Caco-2 (cell line): ENCODE results near the gene CDC6. TPM values are rescaled to one million over a fixed set of nuclear protein-coding genes. Genes with fewer than 3 reads are reported as not detected.

ENCODE experiments used
- BruUV-seq: library from RNA; stranded (reverse); fragments of 400-500 nt; replicated peaks from 2 replicates; lab custom pipeline; 2021; lab: Mats Ljungman, UMichigan
- CTCF ChIA-PET: fragments of 300-600 bp; sonication (Branson Sonifier 250); formaldehyde crosslinking; loops from one replicate; lab custom pipeline; 2022; ENCODE audit warnings: antibody characterized with exemption; lab: Charles Lee
- POLR2A ChIA-PET: fragments of 300-600 bp; sonication (Branson Sonifier 250); formaldehyde crosslinking; loops from one replicate; lab custom pipeline; 2022; ENCODE audit warnings: antibody characterized with exemption; lab: Charles Lee
- DNase-seq, 2 experiments: peaks; one replicate each; pipeline versions ENCODE4 v3.0.0 to v3.0.0-alpha.2; 2020 to 2022
- H3K27me3 ChIP-seq: replicated peaks from 2 replicates; pipeline ENCODE4 v1.6.0; 2011; ENCODE audit warnings: low read length; ENCODE audit not compliant: control insufficient read depth, insufficient read depth
- H3K36me3 ChIP-seq: 2 replicates; pipeline ENCODE4 v1.5.1; 2011; ENCODE audit warnings: low read length; ENCODE audit not compliant: control insufficient read depth, insufficient read depth
- H3K4me1 ChIP-seq: fragments of 250-450 bp; sonication (Bioruptor Pico); 2 replicates; pipeline ENCODE4 v1.5.1; 2020; ENCODE audit warnings: mild to moderate bottlenecking
- H3K4me3 ChIP-seq: 2 replicates; pipeline ENCODE4 v1.5.1; 2011; ENCODE audit warnings: low read depth, mild to moderate bottlenecking, control low read depth, low read length
- H3K9me3 ChIP-seq: fragments of 250-450 bp; sonication (Bioruptor Pico); 2 replicates; pipeline ENCODE4 v1.5.1; 2020; ENCODE audit warnings: mild to moderate bottlenecking, moderate library complexity
- H3K27ac Mint-ChIP-seq: one replicate; pipeline ENCODE4 v1.8.0; 2022; ENCODE audit warnings: mixed read lengths; ENCODE audit not compliant: unreplicated experiment
- H3K27me3 Mint-ChIP-seq: one replicate; pipeline ENCODE4 v1.8.0; 2022; ENCODE audit warnings: mixed read lengths; ENCODE audit not compliant: insufficient read depth, unreplicated experiment
- H3K36me3 Mint-ChIP-seq: one replicate; pipeline ENCODE4 v1.8.0; 2022; ENCODE audit warnings: mild to moderate bottlenecking, mixed read lengths; ENCODE audit not compliant: insufficient read depth, unreplicated experiment
- H3K4me1 Mint-ChIP-seq: one replicate; pipeline ENCODE4 v1.8.0; 2022; ENCODE audit warnings: low read depth, mixed read lengths; ENCODE audit not compliant: unreplicated experiment
- H3K4me3 Mint-ChIP-seq: one replicate; pipeline ENCODE4 v1.8.0; 2022; ENCODE audit warnings: mild to moderate bottlenecking, moderate library complexity, mixed read lengths; ENCODE audit not compliant: unreplicated experiment
- H3K9me3 Mint-ChIP-seq: one replicate; pipeline ENCODE4 v1.8.0; 2022; ENCODE audit warnings: mixed read lengths; ENCODE audit not compliant: unreplicated experiment
- intact Hi-C: fragments of 100-400 bp; cut with micrococcal nuclease; formaldehyde crosslinking; loops from one replicate; pipeline ENCODE4 v1.10.0; 2022; ENCODE audit not compliant: unreplicated experiment
- total RNA-seq: library from RNA; stranded (reverse); gene quantifications from 2 replicates; pipeline ENCODE4 v1.2.3, GENCODE V29; 2022
- TF ChIP-seq, protein P1 (sequence below), 2 experiments: fragments of 200-600 bp in 1 of 2; IDR thresholded peaks; 1 replicate in 1 of 2; 2 replicates in 1 of 2; pipeline versions ENCODE4 v1.5.1 to v1.8.0; 2011 to 2022; ENCODE audit warnings: antibody characterized with exemption in 1 of 2, control low read depth in 1 of 2, inconsistent platforms in 1 of 2, low read depth in 1 of 2, low read length in 1 of 2, mild to moderate bottlenecking in 1 of 2, moderate library complexity in 1 of 2; ENCODE audit not compliant: insufficient read depth in 1 of 2, severe bottlenecking in 1 of 2, unreplicated experiment in 1 of 2

Gene CDC6
- total RNA-seq, 1 experiment from 2014 or later: 96.4 TPM

DNA sequence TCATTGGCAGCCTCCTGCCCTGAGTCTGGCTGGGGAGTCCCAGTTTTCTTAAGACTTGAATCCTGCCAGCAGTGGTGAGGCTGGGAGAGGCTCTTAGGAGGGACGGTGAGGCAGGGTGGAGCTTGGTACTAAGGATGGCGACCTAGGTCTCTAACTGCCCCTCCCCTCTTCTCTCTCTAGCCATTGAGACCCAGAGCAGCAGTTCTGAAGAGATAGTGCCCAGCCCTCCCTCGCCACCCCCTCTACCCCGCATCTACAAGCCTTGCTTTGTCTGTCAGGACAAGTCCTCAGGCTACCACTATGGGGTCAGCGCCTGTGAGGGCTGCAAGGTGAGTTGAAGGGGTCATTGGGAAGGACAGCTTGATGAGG is 60.4 kb downstream of the CDC6 start:
- Mint-ChIP-seq H3K9me3 (no peaks in the 10 kb centered on the region), H3K36me3 (peaks cover 42% of the 10 kb centered on the region), H3K27me3 (no peaks in the 10 kb centered on the region), H3K4me3 (no peak overlapping the region), H3K4me1 (peaks cover 32% of the 10 kb centered on the region), H3K27ac (peak overlapping the region; percentile 25)
- CTCF ChIA-PET: no interaction called here
- no peak overlapping the region for H3K4me3 ChIP-seq
- peaks cover 33% of the 10 kb centered on the region for H3K4me1 ChIP-seq
- POLR2A ChIA-PET: no interaction called here
- TF ChIP-seq, protein P1, sequence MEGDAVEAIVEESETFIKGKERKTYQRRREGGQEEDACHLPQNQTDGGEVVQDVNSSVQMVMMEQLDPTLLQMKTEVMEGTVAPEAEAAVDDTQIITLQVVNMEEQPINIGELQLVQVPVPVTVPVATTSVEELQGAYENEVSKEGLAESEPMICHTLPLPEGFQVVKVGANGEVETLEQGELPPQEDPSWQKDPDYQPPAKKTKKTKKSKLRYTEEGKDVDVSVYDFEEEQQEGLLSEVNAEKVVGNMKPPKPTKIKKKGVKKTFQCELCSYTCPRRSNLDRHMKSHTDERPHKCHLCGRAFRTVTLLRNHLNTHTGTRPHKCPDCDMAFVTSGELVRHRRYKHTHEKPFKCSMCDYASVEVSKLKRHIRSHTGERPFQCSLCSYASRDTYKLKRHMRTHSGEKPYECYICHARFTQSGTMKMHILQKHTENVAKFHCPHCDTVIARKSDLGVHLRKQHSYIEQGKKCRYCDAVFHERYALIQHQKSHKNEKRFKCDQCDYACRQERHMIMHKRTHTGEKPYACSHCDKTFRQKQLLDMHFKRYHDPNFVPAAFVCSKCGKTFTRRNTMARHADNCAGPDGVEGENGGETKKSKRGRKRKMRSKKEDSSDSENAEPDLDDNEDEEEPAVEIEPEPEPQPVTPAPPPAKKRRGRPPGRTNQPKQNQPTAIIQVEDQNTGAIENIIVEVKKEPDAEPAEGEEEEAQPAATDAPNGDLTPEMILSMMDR (IDR thresholded peaks at IDR 0.05; ENCODE audit: insufficient read depth in 1 of 2, low read depth in 1 of 2, low read length in 1 of 2, severe bottlenecking in 1 of 2, unreplicated experiment in 1 of 2): no peak
- BruUV-seq: no TSS peak
- H3K27me3 ChIP-seq: no peaks in the 10 kb centered on the region
- no peaks in the 10 kb centered on the region for H3K9me3 ChIP-seq
- DNase-seq: no peak
- H3K36me3 ChIP-seq: peaks cover 5% of the 10 kb centered on the region
- intact Hi-C loops: no loop called here

DNA sequence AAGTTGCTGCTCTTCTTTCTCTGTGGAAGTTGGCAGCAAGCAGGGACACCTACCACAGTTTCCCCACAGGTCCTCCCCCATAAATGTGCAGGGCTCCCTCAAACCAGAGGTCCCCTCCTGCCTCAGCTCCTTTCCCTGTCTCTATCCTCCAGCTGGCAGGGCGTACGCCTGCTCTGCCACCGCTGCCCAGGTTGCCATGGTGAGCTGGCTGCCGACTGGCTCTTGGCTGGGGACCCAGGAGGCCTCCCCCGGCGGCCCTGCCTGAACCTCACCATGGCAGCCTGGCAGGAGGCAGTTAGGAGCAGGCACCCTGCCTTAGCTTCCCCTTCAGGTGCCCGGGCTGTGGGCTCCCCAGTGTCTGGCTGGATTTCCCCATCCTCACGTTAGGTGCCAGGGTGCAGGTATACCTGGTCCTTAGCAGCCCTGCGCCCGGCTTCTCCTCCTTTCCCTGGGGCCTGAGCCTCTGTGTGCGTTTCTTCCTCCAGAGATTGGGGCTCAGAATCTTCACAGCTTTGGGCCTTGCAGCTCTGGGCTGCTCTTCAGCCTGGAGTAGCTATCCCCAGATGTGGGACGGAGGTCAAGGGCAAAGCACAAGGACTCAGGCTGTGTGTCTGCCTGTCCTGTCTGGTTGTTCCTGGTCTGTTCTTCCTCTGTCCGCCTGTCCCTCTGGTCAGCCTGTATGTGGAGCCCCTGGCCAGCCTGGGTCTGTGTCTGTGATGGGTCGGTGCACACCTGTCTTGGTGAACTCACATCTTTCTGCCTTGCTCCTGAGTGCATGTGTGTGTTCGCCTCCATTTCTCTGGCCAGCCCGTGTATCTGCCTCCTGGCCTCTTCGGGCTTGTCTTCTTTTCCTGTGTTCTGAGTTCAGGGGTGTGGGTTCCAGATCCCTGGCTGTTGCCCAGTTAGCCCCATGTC is 61.1 kb downstream of the CDC6 start:
- peaks cover 26% of the 10 kb centered on the region for H3K4me1 ChIP-seq
- H3K36me3 ChIP-seq: peaks cover 5% of the 10 kb centered on the region
- POLR2A ChIA-PET: no interaction called here
- H3K9me3 Mint-ChIP-seq: no peaks in the 10 kb centered on the region
- intact Hi-C loops: no loop called here
- H3K27me3 Mint-ChIP-seq: no peaks in the 10 kb centered on the region
- no peak for DNase-seq
- TF ChIP-seq, protein P1 (IDR thresholded peaks at IDR 0.05; ENCODE audit: insufficient read depth in 1 of 2, low read depth in 1 of 2, low read length in 1 of 2, severe bottlenecking in 1 of 2, unreplicated experiment in 1 of 2): no peak
- BruUV-seq: no TSS peak
- no peak overlapping the region for H3K4me3 Mint-ChIP-seq
- H3K36me3 Mint-ChIP-seq: peaks cover 42% of the 10 kb centered on the region
- no peaks in the 10 kb centered on the region for H3K9me3 ChIP-seq
- CTCF ChIA-PET: no interaction called here
- no peak overlapping the region for H3K4me3 ChIP-seq
- H3K27me3 ChIP-seq: no peaks in the 10 kb centered on the region
- peak overlapping the region; percentile 3 for H3K27ac Mint-ChIP-seq
- peaks cover 32% of the 10 kb centered on the region for H3K4me1 Mint-ChIP-seq

DNA sequence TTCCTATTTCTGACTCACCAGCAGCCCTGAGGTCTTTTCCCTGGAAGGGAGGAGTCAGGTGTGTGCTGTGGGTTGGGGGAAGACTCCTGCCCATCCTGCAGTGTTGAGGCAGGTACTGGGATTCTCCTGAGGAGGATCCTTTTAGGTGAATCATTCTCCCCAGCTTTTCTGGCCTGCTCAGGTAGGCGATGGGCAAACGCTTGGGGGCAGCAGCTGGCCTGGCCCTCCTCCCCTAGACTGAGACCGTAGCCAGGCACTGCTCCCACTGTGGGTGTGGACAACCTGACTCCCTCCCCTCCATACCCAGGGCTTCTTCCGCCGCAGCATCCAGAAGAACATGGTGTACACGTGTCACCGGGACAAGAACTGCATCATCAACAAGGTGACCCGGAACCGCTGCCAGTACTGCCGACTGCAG is 61.8 kb downstream of the CDC6 start:
- CTCF ChIA-PET: no interaction called here
- H3K9me3 ChIP-seq: no peaks in the 10 kb centered on the region
- H3K9me3 Mint-ChIP-seq: no peaks in the 10 kb centered on the region
- BruUV-seq: no TSS peak
- H3K4me3 ChIP-seq: no peak overlapping the region
- no peaks in the 10 kb centered on the region for H3K27me3 Mint-ChIP-seq
- H3K27ac Mint-ChIP-seq: peak overlapping the region; percentile 3
- no peak overlapping the region for H3K4me3 Mint-ChIP-seq
- intact Hi-C loops: no loop called here
- H3K36me3 ChIP-seq: peaks cover 5% of the 10 kb centered on the region
- POLR2A ChIA-PET: no interaction called here
- peaks cover 45% of the 10 kb centered on the region for H3K36me3 Mint-ChIP-seq
- no peaks in the 10 kb centered on the region for H3K27me3 ChIP-seq
- DNase-seq: no peak
- TF ChIP-seq, protein P1 (IDR thresholded peaks at IDR 0.05; ENCODE audit: insufficient read depth in 1 of 2, low read depth in 1 of 2, low read length in 1 of 2, severe bottlenecking in 1 of 2, unreplicated experiment in 1 of 2): no peak
- H3K4me1 Mint-ChIP-seq: peaks cover 27% of the 10 kb centered on the region
- H3K4me1 ChIP-seq: peaks cover 19% of the 10 kb centered on the region
